Large intestine (tissue), 3 donors: Measurements from ENCODE around the gene KIF26A. TPM values are rescaled to one million over a fixed set of nuclear protein-coding genes. Genes with fewer than 3 reads are reported as not detected.
A peak's percentile ranks its signal among the peaks of the same experiment; 100 is the strongest.

ENCODE experiments used
- DNase-seq, 2 donors: peaks; one replicate each; pipeline versions ENCODE4 v3.0.0 to v3.0.0-alpha.2; 2013
- H3K27ac ChIP-seq: one replicate; pipeline ENCODE4 v1.5.1; 2013; ENCODE audit warnings: low read length
- H3K27me3 ChIP-seq: 2 replicates; pipeline ENCODE4 v1.6.1; 2013; ENCODE audit warnings: low read length; ENCODE audit not compliant: control insufficient read depth, insufficient read depth
- H3K36me3 ChIP-seq: 2 replicates; pipeline ENCODE4 v1.6.1; 2013; ENCODE audit warnings: low read length; ENCODE audit not compliant: control insufficient read depth, insufficient read depth
- H3K4me1 ChIP-seq: one replicate; pipeline ENCODE4 v1.6.1; 2013; ENCODE audit warnings: low read length; ENCODE audit not compliant: control insufficient read depth, insufficient read depth
- H3K4me3 ChIP-seq: one replicate; pipeline ENCODE4 v1.5.1; 2013; ENCODE audit warnings: low read length
- H3K9me3 ChIP-seq: one replicate; pipeline ENCODE4 v1.6.1; 2013; ENCODE audit warnings: mild to moderate bottlenecking, low read depth, low read length, moderate library complexity; ENCODE audit not compliant: control insufficient read depth
- WGBS: methylation state at CpG from one replicate; pipeline ENCODE4 v1.1.5; 2013; ENCODE audit warnings: low lambda C conversion rate; ENCODE audit not compliant: insufficient coverage; 5-methylcytosine and 5-hydroxymethylcytosine counted together
- polyA plus RNA-seq: library from polyadenylated mRNA; unstranded; fragments of 120-200 nt; gene quantifications from one replicate; pipeline ENCODE4 v1.2.1, GENCODE V29; 2013

Gene KIF26A
- polyA plus RNA-seq, 1 donor: 8.8 TPM

DNA sequence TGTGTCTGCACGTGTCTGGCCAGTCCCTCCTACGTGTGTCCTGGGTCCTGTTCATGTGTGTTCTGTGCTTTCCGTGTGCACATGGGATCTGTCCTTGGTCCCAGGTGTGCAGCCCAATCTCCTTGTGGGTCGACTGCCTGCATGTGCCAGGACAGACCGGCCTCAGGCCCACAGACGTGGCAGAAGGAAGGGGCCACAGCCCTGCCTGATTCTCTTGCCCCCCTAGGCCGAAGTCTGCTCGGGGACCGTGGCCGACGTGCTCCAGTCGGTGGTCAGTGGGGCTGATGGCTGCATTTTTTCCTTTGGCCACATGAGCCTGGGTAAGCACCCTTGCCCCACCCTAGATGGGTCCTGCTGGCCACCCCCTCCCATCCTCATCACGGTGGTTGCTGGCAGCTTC is 34.0 kb downstream of the KIF26A start:
- DNase-seq: no peak
- no peak overlapping the region for H3K27ac ChIP-seq
- no CpG with 5 or more reads among the region's 13 CpGs for WGBS
- no peaks in the 10 kb centered on the region for H3K27me3 ChIP-seq
- H3K36me3 ChIP-seq: peaks cover 11% of the 10 kb centered on the region
- H3K9me3 ChIP-seq: peaks cover 5% of the 10 kb centered on the region
- peak overlapping the region; percentile 52 for H3K4me3 ChIP-seq
- H3K4me1 ChIP-seq: peaks cover 9% of the 10 kb centered on the region

- DNase-seq: no peak
- Histone ChIP-seq H3K4me3 (no peak overlapping the region), H3K27ac (no peak overlapping the region), H3K36me3 (peaks cover 12% of the 10 kb centered on the region), H3K9me3 (peaks cover 5% of the 10 kb centered on the region), H3K27me3 (no peaks in the 10 kb centered on the region), H3K4me1 (peaks cover 9% of the 10 kb centered on the region)
- WGBS: no CpG with 5 or more reads among the region's 27 CpGs
These were observed 34.5 kb downstream of the KIF26A start for GRCh38 chr14:104172880-104173279.

GRCh38 chr14:104174051-104174450 is 35.7 kb downstream of the KIF26A start:
- Histone ChIP-seq H3K36me3 (peaks cover 14% of the 10 kb centered on the region), H3K27me3 (no peaks in the 10 kb centered on the region), H3K9me3 (peaks cover 5% of the 10 kb centered on the region), H3K27ac (no peak overlapping the region), H3K4me3 (no peak overlapping the region), H3K4me1 (peaks cover 9% of the 10 kb centered on the region)
- DNase-seq: no peak
- WGBS: no CpG with 5 or more reads among the region's 22 CpGs

DNA sequence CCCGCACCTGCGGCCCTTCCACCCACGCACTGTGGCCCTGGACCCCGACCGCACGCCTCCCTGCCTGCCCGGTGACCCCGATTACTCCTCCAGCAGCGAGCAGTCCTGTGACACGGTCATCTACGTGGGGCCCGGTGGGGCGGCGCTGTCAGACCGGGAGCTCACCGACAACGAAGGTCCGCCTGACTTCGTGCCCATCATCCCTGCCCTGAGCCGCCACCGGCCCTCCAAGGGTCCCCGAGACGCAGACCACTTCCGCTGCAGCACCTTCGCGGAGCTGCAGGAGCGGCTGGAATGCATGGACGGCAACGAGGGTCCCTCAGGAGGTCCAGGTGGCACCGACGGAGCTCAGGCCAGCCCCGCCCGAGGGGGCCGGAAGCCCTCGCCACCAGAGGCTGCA is 36.7 kb downstream of the KIF26A start:
- Histone ChIP-seq H3K36me3 (peaks cover 14% of the 10 kb centered on the region), H3K27ac (no peak overlapping the region), H3K4me1 (peaks cover 9% of the 10 kb centered on the region), H3K27me3 (no peaks in the 10 kb centered on the region), H3K4me3 (no peak overlapping the region), H3K9me3 (peaks cover 5% of the 10 kb centered on the region)
- DNase-seq: no peak
- no CpG with 5 or more reads among the region's 35 CpGs for WGBS

DNA sequence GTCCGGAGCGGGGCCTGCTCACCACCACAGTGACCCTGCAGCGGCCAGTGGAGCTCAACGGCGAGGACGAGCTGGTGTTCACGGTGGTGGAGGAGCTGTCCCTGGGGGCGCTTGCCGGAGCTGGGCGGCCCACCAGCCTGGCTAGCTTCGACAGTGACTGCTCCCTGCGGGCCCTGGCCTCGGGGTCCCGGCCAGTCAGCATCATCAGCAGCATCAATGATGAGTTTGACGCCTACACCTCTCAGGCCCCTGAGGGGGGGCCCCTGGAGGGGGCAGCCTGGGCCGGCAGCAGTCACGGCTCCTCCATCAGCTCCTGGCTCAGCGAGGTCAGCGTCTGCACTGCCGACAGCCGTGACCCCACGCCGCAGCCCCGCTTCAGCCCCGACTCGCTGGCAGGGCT is 37.4 kb downstream of the KIF26A start:
- no CpG with 5 or more reads among the region's 26 CpGs for WGBS
- H3K9me3 ChIP-seq: peaks cover 5% of the 10 kb centered on the region
- DNase-seq: no peak
- H3K4me3 ChIP-seq: no peak overlapping the region
- H3K4me1 ChIP-seq: peaks cover 5% of the 10 kb centered on the region
- H3K27ac ChIP-seq: no peak overlapping the region
- peaks cover 14% of the 10 kb centered on the region for H3K36me3 ChIP-seq
- no peaks in the 10 kb centered on the region for H3K27me3 ChIP-seq

DNA sequence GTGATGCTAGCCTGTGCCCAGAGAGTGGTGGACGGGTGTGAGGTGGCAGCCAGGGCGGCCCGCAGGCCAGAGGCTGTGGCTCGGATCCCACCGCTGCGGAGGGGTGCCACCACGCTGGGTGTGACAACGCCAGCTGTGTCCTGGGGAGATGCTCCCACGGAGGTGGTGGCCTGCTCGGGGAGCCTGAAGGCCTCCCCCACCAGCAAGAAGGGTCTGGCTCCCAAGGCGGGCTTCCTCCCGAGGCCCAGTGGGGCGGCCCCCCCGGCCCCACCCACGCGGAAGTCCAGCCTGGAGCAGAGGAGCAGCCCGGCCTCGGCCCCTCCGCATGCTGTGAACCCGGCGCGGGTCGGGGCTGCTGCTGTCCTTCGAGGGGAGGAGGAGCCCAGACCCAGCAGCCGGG is 38.2 kb downstream of the KIF26A start:
- no CpG with 5 or more reads among the region's 25 CpGs for WGBS
- peaks cover 14% of the 10 kb centered on the region for H3K36me3 ChIP-seq

GRCh38 chr14:104177411-104177810 is 39.0 kb downstream of the KIF26A start:
- Histone ChIP-seq H3K27me3 (no peaks in the 10 kb centered on the region), H3K27ac (no peak overlapping the region), H3K36me3 (peaks cover 14% of the 10 kb centered on the region), H3K4me1 (no peaks in the 10 kb centered on the region), H3K9me3 (peaks cover 5% of the 10 kb centered on the region), H3K4me3 (no peak overlapping the region)
- DNase-seq: no peak
- no CpG with 5 or more reads among the region's 38 CpGs for WGBS

More for the DNA sequence above, 38.2 kb downstream of the KIF26A start:
- no peaks in the 10 kb centered on the region for H3K27me3 ChIP-seq
- no peaks in the 10 kb centered on the region for H3K4me1 ChIP-seq
- peaks cover 5% of the 10 kb centered on the region for H3K9me3 ChIP-seq
- no peak overlapping the region for H3K4me3 ChIP-seq
- no peak for DNase-seq
- H3K27ac ChIP-seq: no peak overlapping the region

DNA sequence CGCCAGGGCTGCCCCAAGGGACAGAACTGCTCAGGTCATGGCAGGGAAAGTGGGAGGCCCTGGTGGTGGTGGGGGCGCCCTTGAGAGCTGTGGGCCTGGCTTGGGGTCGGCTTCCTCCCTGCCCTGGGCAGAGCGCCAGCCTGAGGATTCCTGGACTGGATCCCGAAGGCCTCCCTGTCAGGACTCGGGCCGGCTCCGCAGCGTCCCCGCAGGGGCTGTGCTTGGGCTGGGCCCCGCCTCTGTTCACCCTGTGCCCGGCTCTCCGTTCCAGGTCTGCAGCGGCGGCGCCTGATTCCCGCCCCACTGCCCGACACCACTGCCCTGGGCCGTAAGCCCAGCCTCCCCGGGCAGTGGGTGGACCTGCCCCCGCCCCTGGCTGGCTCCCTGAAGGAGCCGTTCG is 39.9 kb downstream of the KIF26A start:
- Histone ChIP-seq H3K27me3 (no peaks in the 10 kb centered on the region), H3K4me1 (no peaks in the 10 kb centered on the region), H3K4me3 (no peak overlapping the region), H3K36me3 (peaks cover 14% of the 10 kb centered on the region), H3K9me3 (peaks cover under 1% of the 10 kb centered on the region), H3K27ac (no peak overlapping the region)
- no CpG with 5 or more reads among the region's 23 CpGs for WGBS
- DNase-seq: no peak

DNA sequence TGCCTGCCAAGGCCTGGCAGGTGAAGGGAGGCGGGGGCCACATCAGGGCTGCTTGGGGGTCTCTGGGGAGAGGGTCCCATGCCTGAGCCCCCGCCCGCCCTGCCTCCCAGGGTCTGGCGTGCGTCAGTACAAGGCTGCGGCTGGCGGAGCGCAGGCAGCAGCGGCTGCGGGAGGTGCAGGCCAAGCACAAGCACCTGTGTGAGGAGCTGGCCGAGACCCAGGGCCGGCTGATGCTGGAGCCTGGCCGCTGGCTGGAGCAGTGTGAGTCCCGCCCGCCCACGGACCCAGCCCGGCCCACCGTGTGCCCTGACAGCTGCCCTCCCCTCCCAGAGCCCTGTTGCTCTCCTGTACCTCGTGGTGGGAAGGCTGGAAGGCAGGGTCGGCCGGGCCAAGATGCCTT is 40.7 kb downstream of the KIF26A start:
- Histone ChIP-seq H3K27me3 (no peaks in the 10 kb centered on the region), H3K9me3 (no peaks in the 10 kb centered on the region), H3K4me1 (no peaks in the 10 kb centered on the region), H3K27ac (no peak overlapping the region), H3K36me3 (peaks cover 14% of the 10 kb centered on the region), H3K4me3 (no peak overlapping the region)
- WGBS: no CpG with 5 or more reads among the region's 21 CpGs
- no peak for DNase-seq

DNA sequence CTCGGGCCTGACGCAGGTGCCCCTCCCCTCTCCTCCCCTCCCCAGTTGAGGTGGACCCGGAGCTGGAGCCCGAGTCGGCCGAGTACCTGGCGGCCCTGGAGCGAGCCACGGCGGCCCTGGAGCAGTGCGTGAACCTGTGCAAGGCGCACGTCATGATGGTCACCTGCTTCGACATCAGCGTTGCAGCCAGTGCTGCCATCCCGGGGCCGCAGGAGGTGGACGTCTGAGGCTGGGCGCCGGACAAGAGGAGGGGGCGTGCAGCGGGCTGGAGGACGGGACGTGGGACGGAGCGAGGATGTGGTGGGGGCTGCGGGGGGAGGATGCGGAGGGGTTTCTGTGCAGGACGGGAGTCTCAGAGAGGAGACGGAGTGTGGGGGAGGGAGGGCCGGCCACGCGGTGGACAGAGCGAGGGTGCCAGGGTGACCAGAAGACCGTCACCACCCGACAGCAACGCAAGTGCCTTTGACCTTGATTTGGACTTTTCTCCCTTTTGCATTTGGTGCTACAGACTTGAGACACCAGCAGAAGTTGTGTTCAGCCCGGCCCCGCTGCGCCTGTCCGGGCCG is 41.3 kb downstream of the KIF26A start:
- Histone ChIP-seq H3K9me3 (no peaks in the 10 kb centered on the region), H3K36me3 (peaks cover 11% of the 10 kb centered on the region), H3K27ac (no peak overlapping the region), H3K27me3 (no peaks in the 10 kb centered on the region), H3K4me1 (no peaks in the 10 kb centered on the region), H3K4me3 (no peak overlapping the region)
- WGBS: no CpG with 5 or more reads among the region's 42 CpGs
- DNase-seq: no peak

GRCh38 chr14:104180561-104181165 is 42.3 kb downstream of the KIF26A start:
- no peak overlapping the region for H3K4me3 ChIP-seq
- peaks cover 6% of the 10 kb centered on the region for H3K36me3 ChIP-seq
- no peaks in the 10 kb centered on the region for H3K9me3 ChIP-seq
- no CpG with 5 or more reads among the region's 26 CpGs for WGBS
- peaks cover 3% of the 10 kb centered on the region for H3K4me1 ChIP-seq
- no peak overlapping the region for H3K27ac ChIP-seq
- no peak for DNase-seq
- H3K27me3 ChIP-seq: no peaks in the 10 kb centered on the region
